ENCODE measurements around the gene GULP1. TPM values are rescaled to one million over a fixed set of nuclear protein-coding genes. Genes with fewer than 3 reads are reported as not detected.

Gene GULP1
- total and polyA plus RNA-seq, 2 of the 13 experiments (the other 11 are each of a cell fraction or from before 2014, with no cell fraction given): 0.15 TPM; not detected in 1

- H3K4me1 ChIP-seq (ENCODE audit: insufficient read depth, low read length): no peaks in the 10 kb centered on the region
- in situ Hi-C loops (cut with HindIII; ENCODE audit: extremely low pct_ligation_motif_present, low pct_unique_long_range_greater_than_20kb): no loop called here
- H3K36me3 ChIP-seq (replicated peaks in 1 of 2; ENCODE audit: control insufficient read depth in 1 of 2, insufficient read depth in 2 of 2, low read length in 2 of 2): no peaks in the 10 kb centered on the region
- POLR2A ChIA-PET: no interaction called here
- no TSS peak for BruUV-seq (replicated peaks)
- no peak for ATAC-seq
- no peak overlapping the region for H3K4me2 ChIP-seq (ENCODE audit: low read depth, low read length)
- no peaks in the 10 kb centered on the region for H3K79me2 ChIP-seq (ENCODE audit: insufficient read depth, low read length)
- H4K20me1 ChIP-seq (ENCODE audit: insufficient read depth, low read length): no peaks in the 10 kb centered on the region
- no peak for FAIRE-seq
- no peak overlapping the region for H2AFZ ChIP-seq (ENCODE audit: low read length)
- H3K9ac ChIP-seq (ENCODE audit: insufficient read depth, low read depth, low read length): no peak overlapping the region
- TF ChIP-seq ZNF580 (CRISPR knock-in tag; IDR thresholded peaks at IDR 0.05; ENCODE audit: borderline replicate concordance, low read depth): no peak
- no peak for TF ChIP-seq CEBPB (IDR thresholded peaks at IDR 0.05; ENCODE audit: borderline replicate concordance, low read depth, low read length)
- no peak for TF ChIP-seq ZNF570 (CRISPR knock-in tag; IDR thresholded peaks at IDR 0.05; ENCODE audit: borderline replicate concordance)
- no peak for TF ChIP-seq ZNF333 (CRISPR knock-in tag; IDR thresholded peaks at IDR 0.05; ENCODE audit: borderline replicate concordance)
- no peak for TF ChIP-seq EED (CRISPR knock-in tag; IDR thresholded peaks at IDR 0.05)
- TF ChIP-seq SAFB2 (CRISPR knock-in tag; IDR thresholded peaks at IDR 0.05; ENCODE audit: borderline replicate concordance, low read depth): no peak
- no peak for TF ChIP-seq RXRA (CRISPR knock-in tag; IDR thresholded peaks at IDR 0.05)
- TF ChIP-seq ZFAT (CRISPR knock-in tag; conservative IDR thresholded peaks at IDR 0.05): no peak
- TF ChIP-seq FLYWCH1 (CRISPR knock-in tag; IDR thresholded peaks at IDR 0.05): no peak
- TF ChIP-seq TBX2 (CRISPR knock-in tag; IDR thresholded peaks at IDR 0.05; ENCODE audit: borderline replicate concordance): no peak
- TF ChIP-seq NFAT5 (CRISPR knock-in tag; IDR thresholded peaks at IDR 0.05): no peak
- TF ChIP-seq ZSCAN12 (CRISPR knock-in tag; IDR thresholded peaks at IDR 0.05): no peak
- TF ChIP-seq MAFG (CRISPR knock-in tag; IDR thresholded peaks at IDR 0.05): no peak
- TF ChIP-seq SYNCRIP (IDR thresholded peaks at IDR 0.05; ENCODE audit: insufficient read depth, low read depth, low read length): no peak
- intact Hi-C loops (cut with micrococcal nuclease; ENCODE audit: unreplicated experiment): no loop called here
- no peaks in the 10 kb centered on the region for H3K27me3 ChIP-seq (ENCODE audit: control insufficient read depth in 1 of 2, insufficient read depth in 2 of 2, low read length in 2 of 2)
- 0% methylated on average over 2 of the region's 2 CpGs for WGBS (ENCODE audit: low lambda C conversion rate)
- no peak overlapping the region for H3K4me3 ChIP-seq (replicated peaks in 1 of 3; ENCODE audit: insufficient read depth in 1 of 3, low read depth in 2 of 3, low read length in 3 of 3)
- CTCF ChIA-PET (ENCODE audit: low intra/inter-chr PET ratio, low total read pairs): no interaction called here
- no peak for DNase-seq (ENCODE audit: low spot score)
- no peak overlapping the region for H3K27ac ChIP-seq (ENCODE audit: extremely low read length, insufficient read depth, low read length)
- no peaks in the 10 kb centered on the region for H3K9me3 ChIP-seq (ENCODE audit: low read length)
Observed at GRCh38 chr2:188380280-188380679, 88.6 kb downstream of the GULP1 start.

Measured in HepG2 (cell line).